HG03460 (cell line): Measurements from ENCODE around the gene CBFA2T3.

Experiments
- ATAC-seq: cut with Tn5 transposase; IDR thresholded peaks from one replicate; pipeline ENCODE4 v1.9.1; 2021; ENCODE audit not compliant: unreplicated experiment

The CBFA2T3 gene

DNA sequence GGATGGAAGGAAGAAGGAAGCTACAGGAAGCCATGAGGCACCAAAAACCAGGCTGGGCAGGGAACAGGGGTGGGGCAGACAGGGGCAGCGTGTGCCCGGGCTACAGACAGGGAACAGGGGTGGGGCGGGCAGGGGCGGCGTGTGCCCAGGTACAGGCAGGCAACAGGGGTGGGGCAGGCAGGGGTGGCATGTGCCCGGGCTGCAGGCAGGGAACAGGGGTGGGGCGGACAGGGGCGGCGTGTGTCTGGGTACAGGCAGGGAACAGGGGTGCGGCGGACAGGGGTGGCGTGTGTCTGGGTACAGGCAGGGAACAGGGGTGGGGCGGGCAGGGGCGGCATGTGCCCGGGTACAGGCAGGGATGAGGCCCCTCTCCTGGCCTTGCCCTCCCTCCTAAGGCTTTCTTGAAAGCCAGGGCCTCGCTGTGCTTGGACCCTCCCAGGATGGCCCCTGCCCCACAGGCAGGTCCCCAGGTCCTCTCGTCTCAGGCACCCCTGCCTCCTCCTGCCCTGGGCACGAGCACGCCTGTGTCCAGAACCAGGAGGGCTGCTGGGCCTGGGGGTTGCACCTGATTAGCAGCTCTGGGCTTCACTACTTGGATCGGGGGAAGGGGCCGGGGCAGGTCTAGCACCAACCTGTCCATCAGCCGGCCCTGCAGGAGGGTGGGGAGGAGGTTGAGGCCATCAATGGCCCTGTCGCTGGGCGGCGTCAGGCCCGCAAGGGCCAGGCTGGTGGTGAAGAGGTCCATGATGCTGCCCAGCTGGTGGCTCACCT lies 150.8 kb downstream of the CBFA2T3 start:
- no peak for ATAC-seq

DNA sequence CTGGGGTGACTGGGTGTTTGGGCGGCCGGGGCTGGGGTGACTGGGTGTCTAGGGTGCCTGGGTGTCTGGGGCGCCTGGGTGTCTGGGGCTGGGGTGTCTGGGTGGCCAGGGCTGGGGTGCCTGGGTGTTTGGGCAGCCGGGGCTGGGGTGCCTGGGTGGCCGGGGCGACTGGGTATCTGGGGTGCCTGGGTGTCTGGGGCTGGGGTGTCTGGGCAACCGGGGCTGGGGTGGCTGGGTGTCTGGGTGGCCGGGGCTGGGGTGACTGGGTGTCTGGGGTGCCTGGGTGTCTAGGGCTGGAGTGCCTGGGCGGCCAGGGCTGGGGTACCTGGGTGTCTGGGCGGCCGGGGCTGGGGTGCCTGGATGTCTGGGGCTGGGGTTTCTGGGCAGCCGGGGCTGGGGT lies 151.9 kb downstream of the CBFA2T3 start:
- ATAC-seq: no peak
